Astrocyte of the hippocampus (primary cell): ENCODE measurements around the gene ASPSCR1.

Experiments
- DNase-seq: peaks from one replicate; pipeline ENCODE4 v3.0.0; 2011; ENCODE audit warnings: low read depth, low spot score

ASPSCR1 gene

DNA sequence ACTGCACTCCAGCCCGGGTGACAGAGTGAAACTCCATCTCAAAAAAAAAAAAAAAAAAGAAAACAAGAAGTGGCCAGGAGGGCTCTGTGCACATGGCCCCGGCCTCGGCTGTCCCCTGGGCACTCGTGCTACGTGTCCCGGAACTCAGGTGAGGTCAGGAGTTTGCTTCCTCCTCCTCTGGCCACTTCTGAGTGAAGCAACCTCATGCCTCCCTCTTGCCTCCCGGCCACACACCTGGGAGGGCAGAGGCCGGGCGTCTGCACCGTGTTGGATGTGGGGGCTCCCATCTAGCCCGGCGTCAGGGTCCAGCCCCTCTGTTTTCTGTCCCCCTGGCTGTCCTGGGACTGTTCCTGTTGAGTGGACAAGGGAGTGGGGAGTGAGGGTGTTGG is 22.2 kb downstream of the ASPSCR1 start:
- no peak for DNase-seq

DNA sequence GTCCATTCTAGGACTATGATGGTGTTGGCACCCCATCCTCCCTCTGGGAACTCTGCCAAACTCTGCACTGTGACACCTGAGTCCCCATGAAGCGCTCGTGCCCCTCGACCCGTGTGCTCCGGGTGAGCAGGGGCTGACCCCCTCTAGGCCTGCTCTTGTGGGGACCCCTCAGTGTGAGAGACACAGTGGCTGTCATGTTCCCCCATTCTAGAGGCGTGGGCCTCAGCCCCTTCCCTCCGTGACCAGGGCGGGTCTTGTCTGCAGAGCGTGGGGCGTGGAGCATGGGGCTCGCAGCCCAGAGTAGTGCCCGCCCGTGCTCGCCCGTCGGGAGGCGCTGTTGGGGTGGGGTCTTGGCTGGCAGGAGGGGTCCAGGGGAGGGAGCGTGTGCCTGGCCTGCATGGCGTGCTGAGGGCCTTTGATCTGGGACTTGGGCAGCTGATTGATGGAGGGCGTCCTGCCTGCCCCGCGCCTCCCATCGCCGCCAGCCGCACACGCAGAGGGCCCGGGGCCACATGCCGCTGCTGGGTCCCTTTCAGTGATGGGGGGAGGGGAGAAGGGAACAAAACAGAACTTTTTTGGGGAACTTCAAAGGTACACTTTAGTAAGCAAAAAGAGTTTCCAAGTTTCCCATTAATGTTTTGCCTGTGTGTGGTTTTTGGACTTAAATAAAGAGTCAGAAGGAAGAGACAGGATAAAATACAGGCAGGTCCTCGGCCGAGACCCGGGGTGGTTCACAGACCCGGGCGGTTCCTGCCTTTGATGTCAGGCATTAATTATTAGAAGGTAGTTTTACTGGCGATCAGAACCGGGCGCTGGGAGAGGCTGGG is 22.8 kb downstream of the ASPSCR1 start:
- DNase-seq: no peak

DNA sequence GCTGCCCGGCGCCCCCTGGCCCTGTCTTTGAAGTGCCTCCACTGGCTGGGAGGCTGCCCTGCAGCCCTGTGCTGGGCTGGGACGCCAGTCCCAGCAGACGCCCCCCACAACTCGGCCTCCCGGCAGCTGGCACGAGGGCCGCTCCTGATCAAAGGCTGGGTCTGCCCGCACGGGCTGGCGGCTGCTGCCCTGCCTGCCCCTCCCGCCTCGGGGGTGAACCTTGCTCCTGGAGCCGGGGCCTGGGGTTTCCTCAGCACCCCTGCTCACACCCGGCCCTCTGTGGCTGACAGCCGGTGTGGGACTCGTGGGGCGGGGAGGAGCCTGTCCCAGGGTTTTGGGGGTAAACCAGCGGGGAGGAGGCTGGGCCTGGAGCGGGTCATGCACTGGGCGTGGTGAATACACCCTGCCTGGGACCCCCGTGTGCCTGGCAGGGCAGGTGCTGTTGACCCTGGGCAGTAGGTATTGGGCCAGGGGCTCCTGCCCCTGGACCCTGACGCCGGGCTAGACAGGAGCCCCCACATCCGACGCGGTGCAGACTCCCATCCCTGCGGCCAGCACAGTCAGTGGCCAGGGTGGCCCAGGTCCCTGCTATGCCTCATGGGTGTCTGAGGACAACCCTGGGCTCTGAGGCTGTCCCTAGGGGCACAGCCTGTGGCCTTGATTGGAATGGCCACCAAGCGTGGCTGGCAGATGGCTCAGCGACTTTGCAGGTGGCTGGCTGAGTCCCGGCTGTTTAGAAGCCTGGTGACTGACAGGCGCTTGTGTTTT is 23.6 kb downstream of the ASPSCR1 start:
- no peak for DNase-seq

GRCh38 chr17:82001571-82002056 is 24.2 kb downstream of the ASPSCR1 start:
- no peak for DNase-seq

DNA sequence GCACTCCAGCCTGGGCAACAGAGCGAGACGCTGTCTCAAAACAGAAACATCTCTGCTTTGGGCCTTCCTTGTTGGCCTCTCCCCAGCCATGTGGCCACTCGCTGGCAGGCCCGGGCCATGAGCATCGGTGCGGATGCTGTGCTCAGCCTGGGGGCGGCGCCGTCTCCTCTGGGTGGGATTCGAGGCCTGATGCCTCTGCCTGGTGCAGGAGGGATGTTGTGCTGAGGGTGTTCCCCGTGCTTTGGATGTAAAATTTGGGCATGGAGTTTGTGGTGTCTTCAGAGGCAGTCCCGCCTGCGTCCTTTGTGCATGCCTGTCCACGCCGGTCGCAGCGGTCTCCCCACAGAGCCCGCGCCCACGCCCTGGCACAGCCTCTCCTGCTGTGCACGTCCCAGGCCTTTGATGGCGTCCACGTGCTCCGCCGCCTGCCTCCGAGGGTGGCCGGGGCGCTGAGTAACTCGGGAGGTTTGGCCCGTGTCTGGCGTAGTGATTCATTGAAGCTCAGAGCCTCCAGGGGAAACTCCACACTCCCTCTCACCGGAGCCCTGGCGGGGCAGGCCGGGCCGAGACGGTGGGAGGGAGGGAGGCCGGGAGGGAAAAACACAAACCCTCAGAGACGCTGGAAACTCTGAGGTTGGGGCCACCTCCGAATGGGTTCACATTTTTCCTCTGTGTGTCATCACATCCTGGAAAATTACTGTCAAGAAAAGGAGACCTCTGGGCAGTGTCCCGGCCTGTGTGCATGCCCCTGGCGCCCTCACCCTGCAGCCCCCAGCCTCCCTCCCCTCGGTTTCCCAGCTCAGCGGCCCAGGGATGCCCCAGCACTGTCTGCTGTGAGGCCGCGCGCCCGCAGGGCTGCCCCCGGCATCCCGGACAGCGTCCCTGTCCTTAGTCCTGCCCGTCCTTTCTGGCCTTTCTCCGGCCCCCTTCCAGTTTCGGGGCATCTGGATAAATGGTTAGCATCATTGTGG is 26.3 kb downstream of the ASPSCR1 start:
- DNase-seq: peak; percentile 98

- DNase-seq: no peak
These were observed 27.4 kb downstream of the ASPSCR1 start for GRCh38 chr17:82004517-82005455.

DNA sequence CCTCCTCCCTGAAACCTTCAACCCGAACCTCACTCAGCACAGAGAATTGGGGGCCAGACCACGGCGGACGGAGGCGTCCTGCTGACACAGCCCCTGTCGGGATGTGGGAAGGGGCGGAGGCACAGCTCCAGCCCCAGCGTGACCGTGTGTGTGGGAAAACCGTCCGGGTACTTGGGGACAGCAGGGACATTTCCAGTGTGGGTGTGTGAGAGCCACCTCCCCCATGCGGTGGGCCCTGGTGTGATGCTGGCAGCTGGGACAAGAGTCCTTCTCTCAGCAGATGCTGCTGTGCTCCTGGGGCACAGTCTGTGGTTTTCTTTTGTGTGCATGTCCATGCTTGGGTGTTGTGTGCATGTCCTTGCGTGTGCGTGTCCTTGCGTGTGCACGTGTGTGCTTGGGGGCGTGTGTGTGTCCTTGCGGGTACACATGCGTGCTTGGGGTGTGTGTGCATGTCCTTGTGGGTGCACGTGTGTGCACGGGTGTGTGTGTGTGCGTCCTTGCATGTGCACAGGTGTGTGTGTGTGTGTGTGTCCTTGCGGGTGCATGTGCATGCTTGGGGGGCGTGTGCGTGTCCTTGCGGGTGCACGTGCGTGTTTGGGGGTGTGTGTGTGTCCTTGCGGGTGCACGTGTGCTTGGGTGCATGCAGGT is 28.4 kb downstream of the ASPSCR1 start:
- no peak for DNase-seq

GRCh38 chr17:82006468-82007227 is 29.2 kb downstream of the ASPSCR1 start:
- DNase-seq: peak; percentile 87

DNA sequence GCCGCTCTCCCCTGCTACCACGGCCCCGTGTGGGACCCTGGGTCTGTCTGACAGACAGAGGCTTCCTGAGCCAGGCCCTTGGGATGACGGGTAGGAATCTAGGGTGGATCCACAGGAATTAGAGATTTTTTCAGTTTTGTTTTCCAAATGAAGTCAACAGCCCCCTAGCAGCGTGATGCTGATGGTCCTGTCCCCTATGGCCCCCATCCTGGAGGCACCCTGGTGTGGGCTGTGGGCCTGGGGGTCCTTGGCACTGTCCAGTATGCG is 29.7 kb downstream of the ASPSCR1 start:
- DNase-seq: no peak

DNA sequence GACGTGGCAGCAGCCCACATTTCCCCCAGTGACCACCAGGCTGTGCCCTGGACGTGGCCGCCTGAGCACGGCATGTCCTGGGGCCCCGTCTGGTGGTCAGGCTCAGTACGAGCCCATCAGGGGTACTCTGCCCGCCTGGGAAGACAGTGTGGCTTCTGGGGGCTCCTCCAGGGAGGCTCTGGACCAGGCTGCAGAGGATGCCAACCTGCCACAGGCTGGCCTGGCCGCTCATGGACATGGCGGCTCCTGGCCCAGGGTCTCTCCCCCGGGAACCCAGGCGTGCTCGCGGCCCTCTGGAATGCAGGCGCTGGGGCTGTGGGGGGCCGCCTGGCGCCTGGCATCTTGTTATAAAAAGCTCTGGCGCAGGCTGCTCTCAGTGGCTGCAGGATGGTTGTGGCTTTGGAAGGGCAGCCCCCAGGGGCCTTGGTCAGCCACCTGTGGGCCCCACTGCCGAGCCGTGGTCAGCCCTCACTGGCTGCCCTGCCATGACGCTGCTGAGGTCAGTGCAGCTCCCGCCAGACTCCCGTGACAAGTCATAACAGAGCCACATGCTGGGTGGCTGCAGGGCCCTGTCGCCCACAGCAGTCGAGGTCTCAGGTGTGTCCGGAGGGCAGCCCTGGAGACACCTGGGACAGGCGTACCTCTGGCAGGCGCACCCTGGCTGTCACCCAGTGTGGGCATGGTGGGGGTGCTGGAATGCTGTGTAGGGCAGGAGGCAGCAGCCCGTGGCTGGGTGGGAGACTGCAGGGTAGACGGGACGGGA is 30.2 kb downstream of the ASPSCR1 start:
- DNase-seq: peak; percentile 75

GRCh38 chr17:82008258-82008940 is 31.0 kb downstream of the ASPSCR1 start:
- no peak for DNase-seq

DNA sequence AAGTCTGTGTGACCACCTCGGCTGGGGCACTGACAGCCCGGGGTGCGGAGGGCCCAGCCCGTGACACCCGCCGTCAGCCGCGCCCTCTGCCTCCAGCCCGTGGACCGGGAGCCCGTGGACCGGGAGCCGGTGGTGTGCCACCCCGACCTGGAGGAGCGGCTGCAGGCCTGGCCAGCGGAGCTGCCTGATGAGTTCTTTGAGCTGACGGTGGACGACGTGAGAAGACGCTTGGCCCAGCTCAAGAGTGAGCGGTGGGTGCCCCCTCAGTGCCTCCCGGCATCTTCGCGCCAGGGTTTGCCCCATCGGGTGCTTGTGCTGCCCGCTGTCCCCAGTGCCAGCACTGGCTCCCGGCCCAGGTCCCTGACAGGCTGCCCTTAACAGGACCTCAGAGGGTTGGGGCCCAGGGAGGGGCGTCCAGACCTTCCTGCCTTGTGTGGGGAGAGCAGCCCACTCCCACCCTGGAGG is 31.5 kb downstream of the ASPSCR1 start:
- DNase-seq: no peak

DNA sequence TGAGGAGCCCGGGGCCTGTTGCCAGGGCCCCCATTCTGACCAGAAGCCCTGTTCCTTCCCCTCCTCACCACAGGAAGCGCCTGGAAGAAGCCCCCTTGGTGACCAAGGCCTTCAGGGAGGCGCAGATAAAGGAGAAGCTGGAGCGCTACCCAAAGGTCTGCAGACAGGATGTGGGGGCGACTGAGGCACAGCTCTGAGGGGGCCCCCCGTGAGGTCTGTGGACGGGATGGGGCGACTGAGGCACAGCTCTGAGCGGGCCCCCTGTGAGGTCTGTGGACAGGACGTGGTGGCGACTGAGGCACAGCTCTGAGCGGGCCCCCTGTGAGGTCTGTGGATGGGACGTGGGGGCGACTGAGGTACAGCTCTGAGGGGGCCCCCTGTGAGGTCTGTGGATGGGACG is 32.0 kb downstream of the ASPSCR1 start:
- no peak for DNase-seq

DNA sequence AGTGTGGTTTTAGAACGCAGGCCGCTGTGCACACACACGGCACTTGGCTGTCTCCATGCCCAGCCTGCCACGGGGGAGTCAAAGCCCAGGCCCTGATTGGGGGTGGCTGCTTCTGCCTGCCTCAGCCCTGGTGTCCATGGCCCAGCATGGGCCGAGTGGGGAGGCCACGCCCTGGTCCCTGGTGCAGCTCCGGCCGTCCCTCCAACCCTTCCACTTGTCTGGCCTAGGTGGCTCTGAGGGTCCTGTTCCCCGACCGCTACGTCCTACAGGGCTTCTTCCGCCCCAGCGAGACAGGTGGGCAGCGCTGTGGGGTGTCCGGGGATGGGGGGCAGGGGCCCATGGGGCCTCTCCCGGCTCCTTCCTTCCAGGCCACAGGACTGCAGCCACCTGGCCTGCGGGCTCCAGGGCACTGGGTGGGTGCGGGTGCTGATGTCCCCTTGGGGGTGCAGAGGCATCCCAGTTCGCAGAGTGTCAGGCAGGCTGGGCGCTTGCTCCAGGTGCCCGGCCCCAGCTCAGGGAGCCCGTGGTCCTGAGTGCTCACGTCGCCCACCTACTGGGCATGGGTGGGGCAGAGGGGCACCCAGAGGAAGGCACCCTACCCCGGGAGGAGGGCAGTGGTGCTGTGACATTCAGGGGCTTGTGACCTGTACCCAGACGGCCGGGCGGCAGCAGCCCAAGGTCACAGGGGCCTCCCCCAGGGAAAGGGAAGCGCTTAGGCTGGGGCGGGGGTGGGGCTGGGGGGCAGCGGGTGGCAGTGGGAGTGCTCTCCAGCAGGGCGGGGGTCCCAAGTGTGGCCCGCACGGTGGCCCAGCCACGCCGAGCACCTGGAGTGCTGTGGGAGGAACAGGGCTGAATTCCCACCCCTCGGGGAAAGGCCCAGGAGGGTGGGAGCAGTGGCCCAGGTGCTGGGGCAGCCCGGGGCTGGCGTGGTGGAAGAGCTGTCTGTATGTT is 33.4 kb downstream of the ASPSCR1 start:
- no peak for DNase-seq

DNA sequence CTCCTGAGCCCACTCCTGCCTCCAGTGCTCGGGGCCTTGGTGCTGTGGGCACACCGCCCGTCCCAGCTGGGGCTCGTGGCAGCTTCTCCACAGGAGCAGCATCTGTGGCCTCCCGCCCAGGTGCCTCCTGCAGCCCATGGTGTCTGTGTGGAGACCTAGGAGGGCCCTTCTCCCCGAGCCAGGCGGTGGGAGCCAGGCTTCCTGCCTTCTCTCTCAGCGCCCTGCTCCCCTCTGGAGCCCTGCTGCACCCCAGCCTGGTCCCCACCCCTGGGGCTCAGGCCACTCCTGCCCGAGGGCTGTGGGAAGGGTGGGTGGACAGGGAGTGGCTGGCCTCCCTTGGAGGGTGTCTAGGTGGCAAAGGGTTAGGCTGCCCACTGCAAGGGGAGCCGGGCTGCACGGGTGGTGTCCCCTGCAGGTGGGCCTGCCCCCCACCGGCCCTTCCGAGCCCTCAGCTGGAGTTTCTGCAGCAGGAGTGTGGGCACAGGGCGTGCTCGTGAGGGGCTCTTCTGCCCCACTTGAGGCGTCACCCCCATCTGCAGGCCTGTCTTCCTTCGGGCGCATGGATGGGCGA is 34.3 kb downstream of the ASPSCR1 start:
- DNase-seq: no peak

DNA sequence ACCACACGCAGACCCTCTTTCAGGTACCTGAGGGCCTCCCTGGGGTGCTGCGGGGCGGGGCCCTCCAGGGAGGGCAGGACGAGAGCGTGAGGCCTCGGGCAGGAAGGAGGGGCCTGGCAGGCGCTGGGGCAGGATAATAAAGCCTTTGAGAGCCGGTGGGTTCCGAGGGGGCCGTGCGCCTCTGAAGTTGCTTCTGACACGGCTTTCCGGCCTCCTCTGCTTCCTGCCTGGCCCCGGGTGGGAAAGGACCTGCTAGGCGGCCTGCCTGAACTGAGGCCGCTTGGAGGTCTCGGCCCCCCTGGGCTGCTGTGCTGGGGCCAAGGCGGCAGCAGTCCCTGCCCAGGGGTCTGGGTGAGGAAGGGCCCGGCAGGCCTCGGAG is 34.8 kb downstream of the ASPSCR1 start:
- no peak for DNase-seq
